A549 (cell line): ENCODE measurements around the gene RASL10A. TPM values are rescaled to one million over a fixed set of nuclear protein-coding genes. Genes with fewer than 3 reads are reported as not detected.

Source experiments
- ATAC-seq, 2 experiments: fragments of 200-7000 bp in 1 of 2; fragments of >200 bp in 1 of 2; cut with Nextera tagmentation in 1 of 2; cut with Tn5 transposase in 1 of 2; 3 replicates each; pipeline versions ENCODE4 v1.8.0 to v1.9.1; 2018 to 2020; ENCODE audit warnings: mild to moderate bottlenecking in 1 of 2, moderate library complexity in 1 of 2
- CTCF ChIA-PET: fragments of 300-600 bp; sonication (Branson Sonifier 250); formaldehyde crosslinking; extraction: SDS; loops from one replicate; lab custom pipeline; 2021; ENCODE audit warnings: antibody characterized with exemption, inconsistent platforms; lab: Yijun Ruan, JAX
- POLR2A ChIA-PET: fragments of 350-600 bp; formaldehyde crosslinking; extraction: SDS; loops from one replicate; lab custom pipeline; 2021; ENCODE audit warnings: antibody characterized with exemption, inconsistent platforms; lab: Yijun Ruan, JAX
- DNase-seq, 2 experiments: peaks; one replicate each; pipeline versions ENCODE4 v3.0.0 to v3.0.0-alpha.2; 2011 to 2016; ENCODE audit warnings: low read depth in 1 of 2, low spot score in 1 of 2
- FAIRE-seq: peaks from 2 replicates; lab custom pipeline; 2011; peaks lifted over from hg19 to GRCh38; lab: Jason Lieb, UNC
- H3K27ac ChIP-seq, 2 experiments: fragments of >200 bp; sonication (Bioruptor Twin); formaldehyde crosslinking; 3 replicates each; pipeline ENCODE4 v1.5.1; 2016 to 2017
- H3K4me1 ChIP-seq: fragments of >200 bp; sonication (Bioruptor Twin); formaldehyde crosslinking; 3 replicates; pipeline ENCODE4 v1.6.1; 2016
- H3K4me2 ChIP-seq: fragments of >200 bp; sonication (Bioruptor Twin); formaldehyde crosslinking; 3 replicates; pipeline ENCODE4 v1.6.1; 2016
- H3K4me3 ChIP-seq: fragments of >200 bp; sonication (Bioruptor Twin); formaldehyde crosslinking; 3 replicates; pipeline ENCODE4 v1.5.1; 2016
- H3K9me3 ChIP-seq: fragments of >200 bp; sonication (Bioruptor Twin); formaldehyde crosslinking; 3 replicates; pipeline ENCODE4 v1.6.1; 2016
- BCL3 ChIP-seq: fragments of >200 bp; sonication (Bioruptor Twin); formaldehyde crosslinking; IDR thresholded peaks from 3 replicates; pipeline ENCODE4 v1.6.1; 2016
- CHD4 ChIP-seq: fragments of 200-600 bp; sonication (generic); IDR thresholded peaks from 2 replicates; pipeline ENCODE4 v1.6.1; 2016; ENCODE audit warnings: antibody characterized with exemption, mild to moderate bottlenecking, borderline replicate concordance
- CTCF ChIP-seq: fragments of >200 bp; sonication (Bioruptor Twin); formaldehyde crosslinking; IDR thresholded peaks from 3 replicates; pipeline ENCODE4 v1.5.1; 2016
- EHF ChIP-seq: fragments of 250-450 bp; sonication (Bioruptor Pico); IDR thresholded peaks from 2 replicates; pipeline ENCODE4 v1.5.0; 2020; ENCODE audit warnings: mild to moderate bottlenecking
- ELK1 ChIP-seq: fragments of 150-350 bp; IDR thresholded peaks from 2 replicates; pipeline ENCODE4 v1.6.1; 2014; ENCODE audit warnings: low read depth, mild to moderate bottlenecking, low read length
- HDAC2 ChIP-seq: fragments of 200-600 bp; sonication (generic); IDR thresholded peaks from 2 replicates; pipeline ENCODE4 v1.6.1; 2016
- HES2 ChIP-seq: fragments of >200 bp; sonication (Bioruptor Twin); formaldehyde crosslinking; IDR thresholded peaks from 2 replicates; pipeline ENCODE4 v1.6.1; 2016
- JUNB ChIP-seq: fragments of >200 bp; sonication (Bioruptor Twin); formaldehyde crosslinking; IDR thresholded peaks from 2 replicates; pipeline ENCODE4 v1.6.1; 2016
- ZFP36 ChIP-seq: fragments of 450-650 bp; IDR thresholded peaks from 2 replicates; pipeline ENCODE4 v1.6.1; 2014; ENCODE audit warnings: borderline replicate concordance; ENCODE audit not compliant: partially characterized antibody
- WGBS: methylation state at CpG from one replicate; pipeline ENCODE4 v1.1.6; 2017; ENCODE audit errors: missing lambda C conversion rate; 5-methylcytosine and 5-hydroxymethylcytosine counted together
- polyA plus RNA-seq, 4 experiments: library from polyadenylated mRNA; depleted of rRNA in 3 of 4; stranded (reverse); fragments of >200 nt; fragmentation: RNase III in 1 of 4; extraction: RNeasy Plus Mini Kit Qiagen cat#74134 plus additional on column Dnase treatment in 1 of 4; gene quantifications; 2 replicates in 3 of 4; 3 replicates in 1 of 4; pipeline ENCODE4 v1.2.3, GENCODE V29; 2011 to 2017
- small RNA-seq, 6 experiments: library from RNA; depleted of rRNA; stranded (forward); fragments of <200 nt; gene quantifications; one replicate each; pipeline ENCODE3, GENCODE V24; 2012
- TF ChIP-seq, protein P1 (sequence below): fragments of 250-450 bp; sonication (Bioruptor Pico); IDR thresholded peaks from 2 replicates; pipeline ENCODE4 v1.5.0; 2020; ENCODE audit warnings: low read depth, mild to moderate bottlenecking, moderate library complexity

RASL10A gene
- polyA plus RNA-seq, 2 of the 4 experiments (the other 2 are of a cell fraction), result 0.08 to 0.25 TPM

- Histone ChIP-seq H3K4me3 (no peak overlapping the region), H3K27ac (no peak overlapping the region), H3K4me2 (no peak overlapping the region), H3K4me1 (peaks cover 10% of the 10 kb centered on the region), H3K9me3 (no peaks in the 10 kb centered on the region)
- no peak for FAIRE-seq
- ChIA-PET CTCF (interaction anchor here (1.5 kb wide), 1 partner anchor 15 kb away, joined by 3 read pairs; no protein-coding TSS in a partner anchor), POLR2A (no interaction called here)
- WGBS, result 100% methylated on average over 2 of the region's 7 CpGs
- no peak for ATAC-seq
- DNase-seq, result no peak
- TF ChIP-seq HDAC2, result no peak
- TF ChIP-seq ELK1, result no peak
- no peak for TF ChIP-seq EHF (CRISPR knock-in tag)
- TF ChIP-seq CHD4, result no peak
- no peak for TF ChIP-seq ZFP36
- TF ChIP-seq, protein P1, sequence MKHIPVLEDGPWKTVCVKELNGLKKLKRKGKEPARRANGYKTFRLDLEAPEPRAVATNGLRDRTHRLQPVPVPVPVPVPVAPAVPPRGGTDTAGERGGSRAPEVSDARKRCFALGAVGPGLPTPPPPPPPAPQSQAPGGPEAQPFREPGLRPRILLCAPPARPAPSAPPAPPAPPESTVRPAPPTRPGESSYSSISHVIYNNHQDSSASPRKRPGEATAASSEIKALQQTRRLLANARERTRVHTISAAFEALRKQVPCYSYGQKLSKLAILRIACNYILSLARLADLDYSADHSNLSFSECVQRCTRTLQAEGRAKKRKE (CRISPR knock-in tag), result no peak
- no peak for TF ChIP-seq CTCF
- TF ChIP-seq JUNB, result no peak
- TF ChIP-seq BCL3, result no peak
- no peak for TF ChIP-seq HES2
Observed at GRCh38 chr22:29265305-29265704, 50.2 kb downstream of the RASL10A start.

DNA sequence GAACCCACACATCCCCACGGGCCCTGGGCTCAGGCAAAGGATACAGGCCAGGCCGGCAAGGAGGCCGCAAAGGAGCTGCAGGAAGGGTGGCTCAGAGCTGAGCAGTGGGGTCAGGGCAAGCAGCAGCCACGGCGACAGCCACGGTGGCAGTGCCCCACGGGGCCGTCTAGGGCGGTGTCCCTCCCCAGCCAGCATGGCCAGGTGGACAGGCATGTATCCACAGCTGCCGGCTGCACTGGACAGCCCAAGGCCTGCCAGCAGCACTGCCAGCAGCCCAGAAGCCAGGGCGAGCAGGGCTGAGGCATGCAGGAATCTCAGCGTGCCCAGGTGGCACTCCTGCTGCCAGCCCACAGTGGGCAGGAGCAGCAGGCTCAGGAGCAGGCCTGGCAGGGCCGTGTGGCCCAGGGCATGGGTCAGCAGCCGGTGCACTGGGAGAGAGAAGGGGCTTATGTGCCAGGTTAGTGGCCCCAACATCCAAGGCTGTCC is 51.7 kb downstream of the RASL10A start:
- no peak overlapping the region for H3K4me3 ChIP-seq
- H3K4me1 ChIP-seq, result peaks cover 4% of the 10 kb centered on the region; the same call in 2 of the 3 replicates
- H3K27ac ChIP-seq, result no peak overlapping the region
- DNase-seq (no peak), FAIRE-seq (no peak)
- ChIA-PET CTCF (no interaction called here), POLR2A (no interaction called here)
- no peaks in the 10 kb centered on the region for H3K9me3 ChIP-seq
- WGBS, result 96% methylated on average over 8 of the region's 14 CpGs
- H3K4me2 ChIP-seq, result no peak overlapping the region
- TF ChIP-seq, protein P1 (CRISPR knock-in tag), result no peak
- no peak for TF ChIP-seq HES2
- TF ChIP-seq, all 56 proteins: peak for 0
- no peak for ATAC-seq

Small RNA genes within 50 kb of the gene (small RNA-seq; reads per million reads assigned to genes)
- 0 reads per million in 6 experiments for gene MIR3653

Other genes starting within 250 kb of the RASL10A start
- 1.7 and 2.4 TPM in 2 replicates for gene KREMEN1, start 242.7 kb downstream of the RASL10A start, polyA plus RNA-seq (2011; rRNA removed)
- gene KREMEN1, start 242.7 kb downstream of the RASL10A start, polyA plus RNA-seq (2017; fragmentation: RNase III; extraction: RNeasy Plus Mini Kit Qiagen cat#74134 plus additional on column Dnase treatment), result 2.5 to 2.7 TPM (median 2.7 TPM) in 3 replicates
- gene EMID1, start 109.8 kb downstream of the RASL10A start, polyA plus RNA-seq (2011; rRNA removed), result 0.28 and 0.32 TPM in 2 replicates
- 0.28 to 0.53 TPM (median 0.35 TPM) in 3 replicates for gene EMID1, start 109.8 kb downstream of the RASL10A start, polyA plus RNA-seq (2017; fragmentation: RNase III; extraction: RNeasy Plus Mini Kit Qiagen cat#74134 plus additional on column Dnase treatment)
- gene RHBDD3, start 47.7 kb downstream of the RASL10A start, polyA plus RNA-seq (2011; rRNA removed), result 10.2 and 14.2 TPM in 2 replicates
- 20.0 to 23.2 TPM (median 20.8 TPM) in 3 replicates for gene RHBDD3, start 47.7 kb downstream of the RASL10A start, polyA plus RNA-seq (2017; fragmentation: RNase III; extraction: RNeasy Plus Mini Kit Qiagen cat#74134 plus additional on column Dnase treatment)
- gene EWSR1, start 47.4 kb downstream of the RASL10A start, polyA plus RNA-seq (2011; rRNA removed), result 146 and 202 TPM in 2 replicates
- gene EWSR1, start 47.4 kb downstream of the RASL10A start, polyA plus RNA-seq (2017; fragmentation: RNase III; extraction: RNeasy Plus Mini Kit Qiagen cat#74134 plus additional on column Dnase treatment), result 266 to 281 TPM (median 272 TPM) in 3 replicates
- gene GAS2L1, start 9.0 kb downstream of the RASL10A start, polyA plus RNA-seq (2011; rRNA removed), result 6.5 and 7.6 TPM in 2 replicates
- 14.8 to 17.2 TPM (median 16.5 TPM) in 3 replicates for gene GAS2L1, start 9.0 kb downstream of the RASL10A start, polyA plus RNA-seq (2017; fragmentation: RNase III; extraction: RNeasy Plus Mini Kit Qiagen cat#74134 plus additional on column Dnase treatment)
- 25.4 and 27.0 TPM in 2 replicates for gene AP1B1, start 72.9 kb upstream of the RASL10A start, polyA plus RNA-seq (2011; rRNA removed)
- gene AP1B1, start 72.9 kb upstream of the RASL10A start, polyA plus RNA-seq (2017; fragmentation: RNase III; extraction: RNeasy Plus Mini Kit Qiagen cat#74134 plus additional on column Dnase treatment), result 22.0 to 22.9 TPM (median 22.5 TPM) in 3 replicates
- gene RFPL1, start 122.9 kb upstream of the RASL10A start, polyA plus RNA-seq (2011; rRNA removed), result not detected in 2 replicates
- gene RFPL1, start 122.9 kb upstream of the RASL10A start, polyA plus RNA-seq (2017; fragmentation: RNase III; extraction: RNeasy Plus Mini Kit Qiagen cat#74134 plus additional on column Dnase treatment), result not detected in 3 replicates
- gene NEFH, start 164.5 kb upstream of the RASL10A start, polyA plus RNA-seq (2011; rRNA removed), result 0.04 and 0.06 TPM in 2 replicates
- 0.21 to 0.29 TPM (median 0.23 TPM) in 3 replicates for gene NEFH, start 164.5 kb upstream of the RASL10A start, polyA plus RNA-seq (2017; fragmentation: RNase III; extraction: RNeasy Plus Mini Kit Qiagen cat#74134 plus additional on column Dnase treatment)
- 34.4 and 43.3 TPM in 2 replicates for gene THOC5, start 238.1 kb upstream of the RASL10A start, polyA plus RNA-seq (2011; rRNA removed)
- gene THOC5, start 238.1 kb upstream of the RASL10A start, polyA plus RNA-seq (2017; fragmentation: RNase III; extraction: RNeasy Plus Mini Kit Qiagen cat#74134 plus additional on column Dnase treatment), result 23.4 to 24.1 TPM (median 23.5 TPM) in 3 replicates